KOPT-K1 (cell line): ENCODE results near the gene TCF20.

Experiments
- H3K27ac ChIP-seq: fragments of 200-600 bp; sonication (generic); 2 replicates; pipeline ENCODE4 v1.5.1; 2016; ENCODE audit warnings: antibody characterized with exemption, mild to moderate bottlenecking, low read depth, low read length; ENCODE audit not compliant: poor library complexity, severe bottlenecking
- H3K36me3 ChIP-seq: fragments of 200-600 bp; sonication (generic); 2 replicates; pipeline ENCODE4 v1.5.1; 2017; ENCODE audit warnings: antibody characterized with exemption, mild to moderate bottlenecking, low read length, moderate library complexity; ENCODE audit not compliant: insufficient read depth
- H3K9me3 ChIP-seq: fragments of 200-600 bp; sonication (generic); 2 replicates; pipeline ENCODE4 v1.5.1; 2017; ENCODE audit warnings: antibody characterized with exemption, low read length, mild to moderate bottlenecking; ENCODE audit not compliant: insufficient read depth, poor library complexity, severe bottlenecking

TCF20 gene

DNA sequence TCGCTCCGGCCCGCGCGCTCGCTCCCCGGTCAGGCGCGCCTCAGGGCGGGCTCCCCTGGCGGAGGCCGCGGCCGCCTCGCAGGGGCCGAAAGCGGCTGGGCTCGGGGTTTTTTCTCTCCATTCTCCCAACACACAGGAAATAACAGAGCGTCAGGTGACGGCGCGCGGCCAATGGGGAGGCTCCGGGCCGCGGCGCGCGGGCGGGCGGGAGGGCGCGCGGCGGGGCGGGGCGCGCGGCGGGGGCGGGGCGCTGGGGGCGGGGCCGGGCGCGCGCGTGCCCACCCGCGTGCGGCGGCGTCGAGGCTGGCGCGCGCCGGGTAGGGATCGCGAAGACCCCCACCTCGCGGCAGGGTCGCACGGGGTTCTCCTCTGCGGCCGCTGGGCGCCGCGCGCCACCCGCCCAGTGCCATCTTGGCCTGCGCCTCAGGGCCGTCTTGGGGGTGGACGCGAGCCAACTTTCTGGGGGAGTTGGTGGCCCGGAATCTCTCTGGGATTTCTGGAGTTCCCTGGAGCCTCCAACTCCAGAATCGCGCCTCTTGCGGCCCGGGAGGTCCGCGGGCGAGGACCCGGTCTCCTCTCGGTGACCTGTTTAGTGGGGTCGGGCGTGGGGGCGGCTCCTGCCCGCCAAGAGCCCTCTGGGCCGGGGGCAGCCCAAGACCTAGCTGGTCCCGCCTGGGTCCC is at the start of gene TCF20:
Gene TCF20 (minus strand): TSS at position 144 of the 681 bp plus-strand sequence. CDS start 55,348 bp downstream, outside the sequence.
- peaks cover 22% of the 10 kb centered on the region for H3K36me3 ChIP-seq
- H3K27ac ChIP-seq = peak within 1 kb of the TSS; percentile 96
- no peaks in the 10 kb centered on the region for H3K9me3 ChIP-seq

- no peaks in the 10 kb centered on the region for H3K36me3 ChIP-seq
- H3K9me3 ChIP-seq = no peaks in the 10 kb centered on the region
- H3K27ac ChIP-seq = no peak overlapping the region
Observed at GRCh38 chr22:42319386-42319785, 48.9 kb upstream of the TCF20 start.

DNA sequence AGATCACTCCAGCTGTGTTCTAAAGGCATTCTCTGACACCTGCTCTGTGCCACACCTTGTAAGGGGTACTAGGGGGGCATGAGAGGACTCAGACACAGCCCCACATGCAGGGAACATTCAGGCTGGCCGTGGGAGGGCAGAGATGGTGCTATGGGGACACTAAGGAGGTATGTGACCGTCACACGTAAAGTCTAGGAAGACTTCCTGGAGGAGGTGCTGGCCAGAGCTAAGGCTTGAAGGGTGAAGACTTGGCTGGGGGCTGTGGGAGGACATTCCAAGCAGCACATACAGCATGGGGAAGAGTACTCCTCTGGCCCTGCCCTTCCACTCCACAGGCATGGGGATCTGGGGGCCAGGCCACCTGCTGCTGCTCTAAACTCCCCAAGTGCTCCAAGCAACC is 48.5 kb upstream of the TCF20 start:
- Histone ChIP-seq H3K36me3 (no peaks in the 10 kb centered on the region), H3K9me3 (no peaks in the 10 kb centered on the region), H3K27ac (no peak overlapping the region)

DNA sequence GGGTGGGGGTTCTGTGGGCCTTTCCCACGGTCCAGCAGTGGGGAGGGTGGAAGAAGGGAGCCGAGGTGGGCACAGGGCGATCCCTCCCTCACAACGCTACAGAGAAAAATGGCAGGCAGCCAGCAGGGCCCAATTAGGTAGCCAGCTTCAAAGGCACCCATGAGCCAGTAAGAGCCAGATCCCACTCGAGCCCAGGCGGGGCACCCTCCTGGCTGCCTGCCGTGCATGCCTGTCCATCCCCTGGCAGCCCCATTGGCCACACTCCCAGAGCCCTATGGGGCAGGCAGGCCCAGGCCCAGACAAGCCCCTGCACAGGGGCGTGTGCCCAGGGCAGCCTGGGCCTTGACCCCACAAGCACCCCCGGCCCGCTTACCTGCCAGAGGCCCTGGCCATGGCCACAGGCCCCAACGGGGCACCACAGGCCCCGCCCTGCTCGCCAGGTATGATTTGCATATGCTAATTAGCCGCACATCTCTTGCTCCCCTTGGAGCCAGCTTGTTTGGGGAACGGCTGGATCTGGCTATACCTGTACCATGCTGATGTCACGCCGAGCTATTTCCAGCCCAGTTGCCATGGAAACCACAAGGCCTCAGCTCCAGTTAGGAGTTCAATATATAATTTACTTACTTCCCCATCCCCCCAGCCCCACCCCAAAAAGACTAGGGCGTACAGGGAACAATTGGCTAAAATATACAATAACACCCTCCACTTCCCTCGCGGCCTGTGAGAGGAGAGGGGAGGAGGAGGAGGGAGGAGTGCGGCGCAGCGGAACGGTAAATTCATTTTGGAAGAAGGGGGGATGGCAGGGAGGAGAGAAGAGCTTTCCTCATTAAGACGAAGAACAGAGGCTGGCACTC is 47.5 kb upstream of the TCF20 start:
- Histone ChIP-seq H3K27ac (no peak overlapping the region), H3K9me3 (no peaks in the 10 kb centered on the region), H3K36me3 (no peaks in the 10 kb centered on the region)

GRCh38 chr22:42317008-42317407 is 46.6 kb upstream of the TCF20 start:
- Histone ChIP-seq H3K9me3 (no peaks in the 10 kb centered on the region), H3K36me3 (no peaks in the 10 kb centered on the region), H3K27ac (no peak overlapping the region)

- Histone ChIP-seq H3K36me3 (no peaks in the 10 kb centered on the region), H3K27ac (no peak overlapping the region), H3K9me3 (no peaks in the 10 kb centered on the region)
Observed at GRCh38 chr22:42315392-42315756, 44.9 kb upstream of the TCF20 start.

- Histone ChIP-seq H3K27ac (no peak overlapping the region), H3K36me3 (no peaks in the 10 kb centered on the region), H3K9me3 (no peaks in the 10 kb centered on the region)
Observed at GRCh38 chr22:42314709-42315391, 44.4 kb upstream of the TCF20 start.

GRCh38 chr22:42313804-42314581 is 43.5 kb upstream of the TCF20 start:
- Histone ChIP-seq H3K27ac (no peak overlapping the region), H3K9me3 (no peaks in the 10 kb centered on the region), H3K36me3 (no peaks in the 10 kb centered on the region)

DNA sequence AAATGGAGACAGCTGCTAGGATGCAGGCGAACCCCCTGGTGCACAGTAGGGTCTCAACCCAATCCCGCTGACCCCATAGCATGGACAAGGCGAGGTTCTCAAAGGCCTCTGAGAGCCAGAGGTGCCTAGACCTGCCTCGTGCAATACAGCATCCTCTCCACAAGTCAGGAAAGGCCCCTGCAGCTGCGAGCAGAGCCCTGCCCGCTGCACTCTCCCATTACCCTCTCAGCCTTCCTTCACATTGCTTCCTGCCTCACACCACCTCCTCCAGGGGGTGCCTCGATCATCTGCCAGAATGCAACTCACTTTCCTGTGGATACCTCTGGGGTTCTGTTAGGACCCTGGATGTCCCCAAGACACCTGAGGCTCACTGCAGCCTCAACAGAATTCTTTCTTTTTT is 42.8 kb upstream of the TCF20 start:
- Histone ChIP-seq H3K27ac (no peak overlapping the region), H3K36me3 (no peaks in the 10 kb centered on the region), H3K9me3 (no peaks in the 10 kb centered on the region)

- H3K9me3 ChIP-seq = no peaks in the 10 kb centered on the region
- no peak overlapping the region for H3K27ac ChIP-seq
- no peaks in the 10 kb centered on the region for H3K36me3 ChIP-seq
Observed at GRCh38 chr22:42310291-42311015, 40.0 kb upstream of the TCF20 start.

GRCh38 chr22:42309865-42310264 is 39.4 kb upstream of the TCF20 start:
- no peaks in the 10 kb centered on the region for H3K9me3 ChIP-seq
- H3K27ac ChIP-seq = no peak overlapping the region
- no peaks in the 10 kb centered on the region for H3K36me3 ChIP-seq

DNA sequence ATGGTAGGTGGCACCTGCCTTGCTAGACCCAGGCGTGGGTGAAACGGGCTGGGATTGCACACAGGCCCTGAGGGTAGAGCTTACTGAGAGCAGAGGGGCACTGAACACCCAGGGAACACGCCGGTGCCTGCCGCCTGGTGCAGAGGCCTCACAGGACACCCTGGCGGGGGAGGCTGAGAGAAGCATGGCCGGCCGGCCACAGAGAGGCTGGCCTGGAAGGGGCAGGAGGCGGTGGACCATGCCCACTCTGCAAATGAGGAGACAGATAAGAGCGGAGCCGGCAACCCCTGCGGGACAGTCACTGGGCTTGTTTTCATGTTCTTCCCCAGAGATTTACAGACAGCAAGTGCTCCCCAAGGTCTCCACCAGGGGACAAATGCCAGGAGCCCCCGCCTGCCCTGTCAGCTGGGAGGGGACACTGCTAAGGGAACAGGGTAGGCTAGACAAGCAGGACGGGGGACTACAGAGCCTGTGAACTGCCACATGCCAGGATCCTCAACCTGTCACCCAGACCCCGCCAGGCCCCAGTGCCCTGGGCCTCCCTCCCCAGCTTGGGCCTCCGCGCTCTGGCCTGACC is 38.5 kb upstream of the TCF20 start:
- Histone ChIP-seq H3K9me3 (no peaks in the 10 kb centered on the region), H3K27ac (no peak overlapping the region), H3K36me3 (no peaks in the 10 kb centered on the region)

DNA sequence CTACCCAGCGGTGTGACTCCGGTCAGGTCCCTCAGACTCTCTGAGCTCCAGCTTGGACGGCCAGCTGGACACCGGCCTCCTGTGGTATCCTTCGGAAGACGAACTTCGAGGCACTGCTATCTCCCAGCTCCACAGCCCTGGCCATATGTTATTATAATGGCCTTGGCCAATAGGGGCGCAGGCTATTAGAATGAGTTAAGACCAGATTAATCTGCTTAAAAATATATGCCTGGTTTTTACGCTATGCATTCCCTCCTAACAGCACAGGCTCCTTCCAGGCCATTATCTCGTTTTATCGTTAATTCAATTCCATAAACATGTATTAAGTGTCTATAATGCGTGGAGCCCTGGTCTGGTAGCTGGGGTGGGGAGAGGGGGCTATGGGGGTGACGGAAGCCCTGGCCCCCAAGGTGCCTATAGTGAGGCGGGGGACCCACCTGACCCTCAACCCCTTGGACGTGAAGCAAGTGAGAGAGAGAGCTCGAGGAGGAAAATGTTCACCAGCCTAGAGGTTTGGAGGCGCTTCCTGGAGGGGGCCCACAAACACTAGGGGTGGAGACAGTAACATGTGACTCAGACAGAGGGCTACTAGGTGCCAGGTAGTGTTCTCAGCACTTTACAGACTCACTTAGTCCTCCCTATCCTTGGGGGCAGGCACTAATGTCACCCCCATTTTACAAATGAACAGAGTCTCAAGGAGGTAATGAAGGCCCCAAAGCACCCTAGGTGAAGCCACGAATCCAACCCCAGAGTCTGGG is 37.5 kb upstream of the TCF20 start:
- Histone ChIP-seq H3K36me3 (no peaks in the 10 kb centered on the region), H3K9me3 (no peaks in the 10 kb centered on the region), H3K27ac (no peak overlapping the region)
